T-helper 2 cell (primary cell): ENCODE data around the gene HOMER3.
"Not testable (repeated sequence)": the region's sequence is repeated elsewhere in the genome, so short reads cannot be mapped to it uniquely, and the experiment has no call there.

Experiments
- DNase-seq, 5 experiments: peaks; one replicate each; pipeline versions ENCODE4 v3.0.0 to v3.0.0-alpha.2; 2012 to 2022

The HOMER3 gene

GRCh38 chr19:18952364-18953003, 11.5 kb upstream of the HOMER3 start:
- not testable (repeated sequence) for DNase-seq

GRCh38 chr19:18951721-18952281, 10.8 kb upstream of the HOMER3 start:
- no peak for DNase-seq

- no peak for DNase-seq
Observed at GRCh38 chr19:18949858-18950257, 8.8 kb upstream of the HOMER3 start.

- no peak for DNase-seq
Observed at GRCh38 chr19:18948976-18949356, 7.9 kb upstream of the HOMER3 start.

GRCh38 chr19:18948075-18948975, 7.3 kb upstream of the HOMER3 start:
- DNase-seq: no peak

- no peak for DNase-seq
Observed at GRCh38 chr19:18946918-18947317, 5.9 kb upstream of the HOMER3 start.

- DNase-seq: no peak
Observed at GRCh38 chr19:18946335-18946734, 5.3 kb upstream of the HOMER3 start.

GRCh38 chr19:18945297-18945696, 4.3 kb upstream of the HOMER3 start:
- DNase-seq: no peak

- DNase-seq: no peak
Observed at GRCh38 chr19:18943465-18943864, 2.4 kb upstream of the HOMER3 start.

GRCh38 chr19:18942692-18943091, 1.7 kb upstream of the HOMER3 start:
- no peak for DNase-seq

- no peak for DNase-seq
Observed at GRCh38 chr19:18941628-18942354, 774 bp upstream of the HOMER3 start.

- no peak for DNase-seq
Observed at GRCh38 chr19:18939922-18940768, 872 bp downstream of the HOMER3 start.

- DNase-seq: no peak
Observed at GRCh38 chr19:18939163-18939562, 1.9 kb downstream of the HOMER3 start.

GRCh38 chr19:18933297-18933696, 7.7 kb downstream of the HOMER3 start:
- DNase-seq: no peak

- DNase-seq: peak; percentile 45 to 85 (median 79)
Observed at GRCh38 chr19:18932216-18932841, 8.7 kb downstream of the HOMER3 start.

- DNase-seq: no peak
Observed at GRCh38 chr19:18931316-18932162, 9.5 kb downstream of the HOMER3 start.

- no peak for DNase-seq
Observed at GRCh38 chr19:18929311-18929710, 11.7 kb downstream of the HOMER3 start.

- no peak for DNase-seq
Observed at GRCh38 chr19:18928018-18928805, 12.8 kb downstream of the HOMER3 start.

GRCh38 chr19:18924684-18925213, 16.3 kb downstream of the HOMER3 start:
- no peak for DNase-seq
